HT1080 (cell line): ENCODE results near the gene NAPG. TPM values are rescaled to one million over a fixed set of nuclear protein-coding genes. Genes with fewer than 3 reads are reported as not detected.
"Not testable (repeated sequence)": the region's sequence is repeated elsewhere in the genome, so short reads cannot be mapped to it uniquely, and the experiment has no call there.

Experiments
- DNase-seq: peaks from one replicate; pipeline ENCODE4 v3.0.0-alpha.2; 2015; ENCODE audit warnings: low read depth
- total RNA-seq: library from RNA; depleted of rRNA; stranded (reverse); fragments of >200 nt; shearing (Covaris generic); gene quantifications from 2 replicates; pipeline ENCODE4 v1.2.3, GENCODE V29; 2014; rRNA removed

The NAPG gene
- total RNA-seq, 1 experiment from 2014 or later: 28.1 TPM

DNA sequence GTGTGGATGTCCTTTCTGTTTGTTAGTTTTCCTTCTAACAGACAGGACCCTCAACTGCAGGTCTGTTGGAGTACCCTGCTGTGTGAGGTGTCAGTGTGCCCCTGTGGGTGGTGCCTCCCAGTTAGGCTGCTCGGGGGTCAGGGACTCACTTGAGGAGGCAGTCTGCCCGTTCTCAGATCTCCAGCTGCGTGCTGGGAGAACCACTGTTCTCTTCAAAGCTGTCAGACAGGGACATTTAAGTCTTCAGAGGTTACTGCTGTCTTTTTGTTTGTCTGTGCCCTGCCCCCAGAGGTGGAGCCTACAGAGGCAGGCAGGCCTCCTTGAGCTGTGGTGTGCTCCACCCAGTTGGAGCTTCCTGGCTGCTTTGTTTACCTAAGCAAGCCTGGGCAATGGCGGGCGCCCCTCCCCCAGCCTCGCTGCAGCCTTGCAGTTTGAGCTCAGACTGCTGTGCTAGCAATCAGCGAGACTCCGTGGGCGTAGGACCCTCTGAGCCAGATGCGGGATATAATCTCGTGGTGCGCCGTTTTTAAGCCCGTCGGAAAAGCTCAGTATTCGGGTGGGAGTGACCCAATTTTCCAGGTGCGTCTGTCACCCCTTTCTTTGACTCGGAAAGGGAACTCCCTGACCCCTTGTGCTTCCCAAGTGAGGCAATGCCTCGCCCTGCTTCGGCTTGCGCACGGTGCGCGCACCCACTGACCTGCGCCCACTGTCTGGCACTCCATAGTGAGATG, 52.2 kb downstream of the NAPG start:
- DNase-seq: not testable (repeated sequence)

DNA sequence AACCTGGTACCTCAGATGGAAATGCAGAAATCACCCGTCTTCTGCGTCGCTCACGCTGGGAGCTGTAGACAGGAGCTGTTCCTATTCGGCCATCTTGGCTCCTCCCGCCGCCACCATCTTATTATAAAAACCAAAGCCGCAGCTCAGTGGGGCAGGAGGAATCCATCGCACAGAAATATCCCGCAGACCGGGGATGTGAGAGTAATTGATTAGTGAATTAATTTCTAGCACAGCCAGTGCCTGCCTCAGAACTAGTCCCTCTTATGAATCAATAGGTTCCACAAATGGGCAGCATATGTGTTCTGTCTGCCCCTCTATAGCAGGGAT, 52.7 kb downstream of the NAPG start:
- not testable (repeated sequence) for DNase-seq

DNA sequence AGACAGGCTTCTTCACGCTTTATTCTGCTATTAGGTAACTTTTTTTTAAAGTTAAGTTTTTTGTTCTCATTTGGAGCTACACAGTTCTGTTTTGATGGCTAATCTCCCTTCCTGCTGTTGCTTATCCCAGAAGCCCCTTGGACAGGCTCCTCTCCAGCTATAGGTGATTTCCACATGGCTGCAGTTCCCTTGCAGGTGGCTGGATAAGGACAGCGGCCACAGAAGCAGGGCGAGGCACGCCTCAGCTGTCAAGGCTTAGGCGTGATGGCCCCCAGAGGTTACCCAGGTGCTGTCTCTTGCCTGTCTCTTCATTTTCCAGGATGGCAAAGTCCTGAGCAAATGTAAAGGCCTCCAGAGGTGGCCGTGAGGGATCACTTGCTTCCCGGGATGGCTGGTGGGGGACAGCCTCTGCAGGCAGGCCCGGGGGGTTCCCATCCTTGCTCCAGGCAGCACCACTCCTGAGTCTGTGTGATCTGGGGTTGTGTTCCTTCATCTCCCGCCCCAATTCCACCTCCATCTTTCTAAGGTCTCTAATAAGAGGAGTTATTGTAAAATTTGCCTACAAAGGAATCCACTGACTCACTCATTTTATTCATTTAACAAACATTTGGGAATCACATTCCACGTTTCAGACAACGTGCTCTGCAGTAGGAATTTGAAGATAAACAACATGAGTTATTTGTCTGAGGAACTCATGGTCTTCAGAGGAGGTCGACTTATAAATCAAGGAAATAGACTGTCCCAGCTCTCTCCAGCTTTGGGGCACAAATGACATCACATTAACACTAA, 53.4 kb downstream of the NAPG start:
- DNase-seq: no peak

DNA sequence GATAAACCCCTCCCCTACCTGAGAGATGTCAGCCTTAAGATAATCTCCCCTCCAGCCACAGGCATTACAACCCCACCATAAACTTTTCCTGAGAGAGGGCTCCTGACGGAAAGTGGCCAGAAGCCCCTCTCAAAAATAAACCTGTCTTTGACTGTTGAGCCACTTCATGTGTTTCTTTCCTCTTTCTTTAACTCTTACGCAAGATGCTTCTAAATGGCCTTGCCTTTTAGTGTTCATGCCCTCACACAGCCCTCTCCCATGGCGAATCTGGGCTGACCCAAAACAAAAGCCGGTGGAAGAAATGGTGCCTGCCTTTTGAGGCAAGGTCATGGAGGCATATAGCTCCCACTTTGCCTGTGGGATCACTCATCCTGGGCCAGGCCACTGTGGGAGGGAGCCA, 54.4 kb downstream of the NAPG start:
- no peak for DNase-seq

DNA sequence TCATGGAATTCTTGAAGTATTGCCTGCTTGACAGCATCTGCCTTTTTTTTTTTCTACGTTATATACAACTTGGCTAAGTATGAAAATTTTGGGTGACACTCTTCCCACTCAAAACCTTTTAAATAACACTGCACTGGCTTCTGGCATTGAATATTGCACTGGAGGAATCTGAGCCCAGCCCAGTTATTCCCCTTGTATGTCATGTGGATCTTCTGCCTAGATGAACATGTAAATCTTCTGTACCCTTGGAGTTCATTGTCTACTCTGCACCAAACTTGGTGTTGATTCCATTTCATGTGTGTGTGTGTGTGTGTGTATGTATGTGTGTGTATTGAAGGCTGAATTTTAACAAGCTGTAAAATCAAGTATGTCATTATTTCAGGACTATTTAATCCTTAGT, 59.4 kb downstream of the NAPG start:
- DNase-seq: no peak

DNA sequence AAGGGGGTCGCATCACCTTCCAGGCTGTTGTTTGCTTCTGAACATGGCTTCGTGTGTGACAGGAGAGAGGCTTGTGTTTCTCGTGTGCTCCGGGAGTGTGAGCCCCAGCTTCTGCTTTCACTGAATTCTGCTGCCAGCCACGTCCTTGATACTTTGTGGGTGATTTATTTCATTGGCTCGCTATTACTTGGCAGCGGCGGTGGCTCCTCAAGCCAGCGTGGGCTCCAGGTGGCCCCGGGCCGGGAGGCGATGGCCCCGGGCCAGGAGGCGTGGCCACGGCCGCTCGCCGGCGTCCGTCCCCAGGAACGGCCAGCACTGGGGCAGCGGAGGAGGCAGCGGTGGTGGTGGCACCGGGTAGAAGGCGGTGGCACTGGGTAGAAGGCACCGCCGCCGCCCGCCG, 63.1 kb downstream of the NAPG start:
- no peak for DNase-seq

DNA sequence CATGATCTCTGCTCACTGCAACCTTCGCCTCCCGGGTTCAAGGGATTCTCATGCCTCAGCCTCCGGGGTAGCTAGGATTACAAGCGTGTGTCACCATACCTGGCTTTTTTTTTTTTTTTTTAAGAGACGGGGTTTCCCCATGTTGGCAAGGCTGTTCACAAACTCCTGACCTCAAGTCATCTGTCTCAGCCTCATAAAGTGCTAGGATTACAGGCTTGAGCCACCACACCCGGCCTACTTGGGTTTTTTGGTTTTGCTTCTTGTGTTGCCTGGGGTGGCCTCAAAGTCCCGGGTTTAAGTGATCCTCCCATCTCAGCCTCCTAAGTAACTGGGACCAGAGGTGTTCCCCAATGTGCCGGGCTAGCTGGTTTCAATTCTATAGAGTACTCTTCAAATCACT, 64.6 kb downstream of the NAPG start:
- no peak for DNase-seq

DNA sequence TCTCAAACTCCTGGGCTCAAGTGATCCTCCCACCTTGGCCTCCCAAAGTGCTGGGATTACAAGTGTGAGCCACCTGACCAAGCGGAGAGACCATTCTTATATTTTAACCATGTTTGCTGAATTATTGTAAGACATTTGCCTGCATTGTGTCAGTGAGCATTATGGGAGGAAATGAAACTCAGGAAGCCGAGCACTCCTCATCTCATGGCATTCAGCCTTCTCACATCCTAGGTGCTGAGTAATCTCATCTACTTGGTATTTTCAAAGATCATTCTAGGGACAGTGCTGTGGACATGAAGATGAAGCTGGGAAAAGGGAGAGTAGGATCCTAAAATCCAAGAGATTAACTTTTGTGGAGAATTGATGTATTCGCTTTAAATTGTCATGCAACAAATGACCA, 66.1 kb downstream of the NAPG start:
- no peak for DNase-seq

DNA sequence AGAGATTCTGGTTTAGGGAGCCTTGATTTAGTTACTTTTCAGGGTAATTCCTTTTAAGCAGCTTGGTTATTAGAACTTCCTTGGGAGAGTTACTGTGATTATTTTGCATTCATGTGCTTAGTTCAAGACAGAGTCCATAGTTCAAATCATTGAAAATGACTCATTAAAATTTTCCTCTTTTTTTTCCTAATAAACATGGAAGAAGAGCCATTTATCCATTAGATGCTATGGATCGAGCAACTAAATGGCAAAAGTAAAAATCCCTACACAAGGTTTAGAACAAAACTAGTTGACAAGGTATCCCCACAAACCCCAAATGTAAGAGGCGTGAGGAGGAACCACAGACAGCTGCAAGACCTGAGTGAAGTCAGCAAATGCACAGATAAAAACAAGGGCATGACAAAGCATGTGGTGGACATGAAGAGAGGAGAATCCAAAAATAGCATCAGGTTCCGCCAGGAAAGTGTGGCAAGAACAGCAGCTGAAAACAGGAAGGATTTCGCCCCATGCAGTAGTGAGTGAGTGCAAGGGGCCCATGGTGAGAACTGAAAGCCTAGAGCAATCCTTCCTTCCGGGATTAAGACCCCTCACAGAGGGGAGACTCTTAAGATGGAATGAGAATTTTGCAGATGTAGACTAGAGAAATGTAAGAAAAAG, 67.7 kb downstream of the NAPG start:
- DNase-seq: not testable (repeated sequence)

DNA sequence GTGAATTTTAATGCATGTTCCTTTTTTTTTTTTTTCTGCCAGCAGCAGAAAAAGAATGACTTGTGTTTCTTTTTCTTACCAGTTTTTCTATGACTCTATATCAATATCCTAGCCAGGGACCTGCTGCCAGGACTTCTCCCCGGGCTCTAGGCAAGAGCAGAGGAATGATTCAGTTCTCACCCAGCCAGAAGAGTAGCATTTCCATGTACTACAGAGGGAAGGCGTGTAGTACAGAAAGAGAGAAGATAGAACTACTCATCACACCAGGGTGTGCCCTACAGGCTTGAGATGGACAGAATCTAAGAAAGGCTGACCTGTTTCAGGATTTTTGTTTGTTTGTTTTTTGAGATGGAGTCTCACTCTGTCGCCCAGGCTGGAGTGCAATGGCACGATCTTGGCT, 70.1 kb downstream of the NAPG start:
- not testable (repeated sequence) for DNase-seq

DNA sequence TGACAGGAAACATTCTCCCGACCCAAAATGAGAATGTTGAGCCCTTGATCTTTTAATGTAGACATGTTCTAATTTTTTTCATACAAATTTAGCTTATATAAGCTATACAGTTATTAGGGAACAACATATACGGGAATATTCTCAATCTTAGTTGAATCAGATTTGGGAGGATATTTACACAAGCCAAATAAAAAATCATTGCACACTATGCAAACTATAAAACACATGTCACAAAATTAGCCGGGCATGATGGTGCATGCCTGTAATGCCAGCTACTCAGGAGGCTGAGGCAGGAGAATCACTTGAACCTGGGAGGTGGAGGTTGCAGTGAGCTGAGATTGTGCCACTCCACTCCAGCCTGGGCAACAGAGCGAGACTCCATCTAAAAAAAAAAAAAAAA, 71.9 kb downstream of the NAPG start:
- not testable (repeated sequence) for DNase-seq

DNA sequence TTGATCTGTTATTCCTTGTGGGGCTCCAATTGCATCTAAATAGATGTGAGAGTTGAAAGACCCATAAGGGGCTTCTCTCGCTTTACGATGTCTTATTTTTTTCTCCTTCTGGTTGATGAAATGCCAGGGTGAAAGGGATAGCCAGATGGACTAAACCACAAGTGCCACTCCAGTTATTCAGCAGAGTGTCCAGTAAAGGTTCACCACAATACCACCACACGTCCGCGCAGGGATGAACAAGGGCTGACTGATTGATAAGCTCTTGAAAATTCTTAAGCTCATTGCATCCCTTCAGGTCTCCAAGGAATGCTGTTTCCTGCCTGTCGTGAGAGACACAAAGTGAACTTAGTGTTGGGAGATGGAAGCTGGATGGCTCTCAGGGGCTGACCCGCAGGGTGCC, 74.9 kb downstream of the NAPG start:
- not testable (repeated sequence) for DNase-seq

Other genes starting within 250 kb of the NAPG start
- not detected in 2 replicates for gene APCDD1, start 71.4 kb upstream of the NAPG start, total RNA-seq